ENCODE results near the gene VPS13D. TPM values are rescaled to one million over a fixed set of nuclear protein-coding genes. Genes with fewer than 3 reads are reported as not detected.

VPS13D gene
- polyA plus RNA-seq, 3 donors = 3.6 to 20.2 (median 5.1) TPM

- Histone ChIP-seq H3K9me3 (replicated peaks in 1 of 2; ENCODE audit: control insufficient read depth in 1 of 2, insufficient read depth in 1 of 2, low read length in 2 of 2) (peaks cover under 1 to 4% of the 10 kb centered on the region in 2 donors), H4K20me1 (ENCODE audit: insufficient read depth, low read length) (no peaks in the 10 kb centered on the region), H2AFZ (ENCODE audit: insufficient read depth, low read depth, low read length, poor library complexity, severe bottlenecking) (no peak overlapping the region), H3K4me1 (ENCODE audit: control insufficient read depth in 1 of 2, insufficient read depth in 2 of 2, low read length in 2 of 2) (no peaks in the 10 kb centered on the region), H3K4me3 (replicated peaks in 1 of 3; ENCODE audit: low read depth in 2 of 3, low read length in 3 of 3) (no peak overlapping the region), H3K27ac (ENCODE audit: low read depth in 1 of 2, low read length in 2 of 2) (no peak overlapping the region), H3K79me2 (ENCODE audit: insufficient read depth, low read length) (no peaks in the 10 kb centered on the region), H3K36me3 (replicated peaks in 1 of 2; ENCODE audit: control insufficient read depth in 1 of 2, insufficient read depth in 2 of 2, low read length in 2 of 2) (no peaks in the 10 kb centered on the region), H3K4me2 (replicated peaks; ENCODE audit: extremely low read depth, low read length, poor library complexity, severe bottlenecking) (no peak overlapping the region), H3K9ac (ENCODE audit: insufficient read depth, low read length, poor library complexity, severe bottlenecking) (no peak overlapping the region), H3K27me3 (ENCODE audit: control insufficient read depth in 2 of 2, insufficient read depth in 2 of 2, low read length in 2 of 2) (no peaks in the 10 kb centered on the region)
- no peak for DNase-seq
- no peaks in the 10 kb centered on the region for H3K36me3 Mint-ChIP-seq
- H3K4me1 Mint-ChIP-seq = peaks cover 5% of the 10 kb centered on the region
- H3K9me3 Mint-ChIP-seq = peaks cover 0 to 8% (median 0%) of the 10 kb centered on the region in 7 donors
- H3K4me3 Mint-ChIP-seq = no peak overlapping the region
- no peak for TF ChIP-seq CTCF (IDR thresholded peaks at IDR 0.05)
- peaks cover 1 to 6% (median 5%) of the 10 kb centered on the region in 3 donors for H3K27me3 Mint-ChIP-seq (ENCODE audit: low read depth in 3 of 3)
- peak overlapping the region in 1 of 7 donors; percentile 33 for H3K27ac Mint-ChIP-seq
- intact Hi-C loops (cut with micrococcal nuclease) = no loop called here
- WGBS (ENCODE audit: insufficient coverage) = 38% methylated on average over 5 of the region's 9 CpGs
Observed at GRCh38 chr1:12556368-12556930, 326.6 kb downstream of the VPS13D start.

GRCh38 chr1:12556957-12557935 lies 327.4 kb downstream of the VPS13D start:
- intact Hi-C loops (cut with micrococcal nuclease) = no loop called here
- Histone ChIP-seq H3K9ac (ENCODE audit: insufficient read depth, low read length, poor library complexity, severe bottlenecking) (no peak overlapping the region), H4K20me1 (ENCODE audit: insufficient read depth, low read length) (no peaks in the 10 kb centered on the region), H3K4me3 (replicated peaks in 1 of 3; ENCODE audit: low read depth in 2 of 3, low read length in 3 of 3) (no peak overlapping the region), H3K4me1 (ENCODE audit: control insufficient read depth in 1 of 2, insufficient read depth in 2 of 2, low read length in 2 of 2) (no peaks in the 10 kb centered on the region), H3K27me3 (ENCODE audit: control insufficient read depth in 2 of 2, insufficient read depth in 2 of 2, low read length in 2 of 2) (no peaks in the 10 kb centered on the region), H3K27ac (ENCODE audit: low read depth in 1 of 2, low read length in 2 of 2) (no peak overlapping the region), H3K9me3 (replicated peaks in 1 of 2; ENCODE audit: control insufficient read depth in 1 of 2, insufficient read depth in 1 of 2, low read length in 2 of 2) (peaks cover 7 to 12% of the 10 kb centered on the region in 2 donors), H3K36me3 (replicated peaks in 1 of 2; ENCODE audit: control insufficient read depth in 1 of 2, insufficient read depth in 2 of 2, low read length in 2 of 2) (no peaks in the 10 kb centered on the region), H3K79me2 (ENCODE audit: insufficient read depth, low read length) (no peaks in the 10 kb centered on the region), H3K4me2 (replicated peaks; ENCODE audit: extremely low read depth, low read length, poor library complexity, severe bottlenecking) (no peak overlapping the region), H2AFZ (ENCODE audit: insufficient read depth, low read depth, low read length, poor library complexity, severe bottlenecking) (no peak overlapping the region)
- H3K27ac Mint-ChIP-seq = peak overlapping the region in 2 of 7 donors; percentile 33 to 58
- H3K9me3 Mint-ChIP-seq = peaks cover 2 to 15% (median 5%) of the 10 kb centered on the region in 7 donors
- peaks cover 5% of the 10 kb centered on the region for H3K4me1 Mint-ChIP-seq
- no peak overlapping the region for H3K4me3 Mint-ChIP-seq
- 89% methylated on average over 15 of the region's 17 CpGs for WGBS (ENCODE audit: insufficient coverage)
- no peaks in the 10 kb centered on the region for H3K36me3 Mint-ChIP-seq
- DNase-seq = no peak
- peaks cover 1 to 6% (median 5%) of the 10 kb centered on the region in 3 donors for H3K27me3 Mint-ChIP-seq (ENCODE audit: low read depth in 3 of 3)
- no peak for TF ChIP-seq CTCF (IDR thresholded peaks at IDR 0.05)

Measured in CD14-positive monocyte (primary cell).